MG63 (cell line): ENCODE results near the gene E2F1. TPM values are rescaled to one million over a fixed set of nuclear protein-coding genes. Genes with fewer than 3 reads are reported as not detected.
A peak's percentile ranks its signal among the peaks of the same experiment; 100 is the strongest.
"Not testable (repeated sequence)": the region's sequence is repeated elsewhere in the genome, so short reads cannot be mapped to it uniquely, and the experiment has no call there.

ENCODE experiments used
- DNase-seq: peaks from one replicate; pipeline ENCODE4 v3.0.0-alpha.2; 2020
- H3K27me3 ChIP-seq: fragments of 250-450 bp; sonication (Bioruptor Pico); 2 replicates; pipeline ENCODE4 v1.5.1; 2020; ENCODE audit warnings: mild to moderate bottlenecking, moderate library complexity
- H3K36me3 ChIP-seq: fragments of 250-450 bp; sonication (Bioruptor Pico); 2 replicates; pipeline ENCODE4 v1.5.1; 2020; ENCODE audit warnings: mild to moderate bottlenecking, moderate library complexity
- H3K4me3 ChIP-seq: fragments of 250-450 bp; sonication (Bioruptor Pico); 2 replicates; pipeline ENCODE4 v1.5.1; 2020; ENCODE audit warnings: mild to moderate bottlenecking, moderate library complexity
- H3K9me3 ChIP-seq: fragments of 250-450 bp; sonication (Bioruptor Pico); 2 replicates; pipeline ENCODE4 v1.5.1; 2020; ENCODE audit warnings: mild to moderate bottlenecking, moderate library complexity
- total RNA-seq: library from RNA; depleted of rRNA; stranded (reverse); fragments of >200 nt; shearing (Covaris generic); gene quantifications from 2 replicates; pipeline ENCODE4 v1.2.3, GENCODE V29; 2014; ENCODE audit warnings: low replicate concordance

Gene E2F1
- total RNA-seq, 1 experiment from 2014 or later = 52.1 TPM

- DNase-seq = no peak
- H3K9me3 ChIP-seq = no peaks in the 10 kb centered on the region
Measured at GRCh38 chr20:33719277-33719988, 33.2 kb upstream of the E2F1 start.

DNA sequence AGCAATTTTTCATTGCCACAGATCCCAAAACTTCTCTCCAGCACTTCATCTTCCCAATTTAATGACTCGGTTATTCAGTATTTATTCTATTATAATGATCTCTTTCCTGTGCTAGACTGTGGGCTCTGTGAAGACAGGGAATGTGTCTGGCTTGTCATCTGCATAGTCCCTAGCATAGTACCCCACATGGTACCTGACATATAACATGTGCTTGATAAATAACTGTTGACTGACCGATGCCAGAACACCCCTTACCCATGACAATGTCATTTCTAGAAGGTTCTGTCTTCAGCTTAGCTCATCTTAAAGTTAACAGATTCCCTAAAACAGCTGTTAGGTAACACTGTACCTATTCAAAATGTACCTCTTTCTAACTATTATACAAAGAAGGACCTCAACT, 30.3 kb upstream of the E2F1 start:
- no peak overlapping the region for H3K4me3 ChIP-seq
- H3K36me3 ChIP-seq = no peaks in the 10 kb centered on the region
- H3K9me3 ChIP-seq = no peaks in the 10 kb centered on the region

More at GRCh38 chr20:33719277-33719988, 33.2 kb upstream of the E2F1 start:
- H3K27me3 ChIP-seq = no peaks in the 10 kb centered on the region
- no peaks in the 10 kb centered on the region for H3K36me3 ChIP-seq
- peak overlapping the region; percentile 68 for H3K4me3 ChIP-seq

GRCh38 chr20:33713865-33714367, 27.7 kb upstream of the E2F1 start:
- Histone ChIP-seq H3K36me3 (no peaks in the 10 kb centered on the region), H3K4me3 (no peak overlapping the region), H3K27me3 (no peaks in the 10 kb centered on the region), H3K9me3 (no peaks in the 10 kb centered on the region)
- DNase-seq = no peak

More for the DNA sequence above, 30.3 kb upstream of the E2F1 start:
- no peak for DNase-seq
- no peaks in the 10 kb centered on the region for H3K27me3 ChIP-seq

DNA sequence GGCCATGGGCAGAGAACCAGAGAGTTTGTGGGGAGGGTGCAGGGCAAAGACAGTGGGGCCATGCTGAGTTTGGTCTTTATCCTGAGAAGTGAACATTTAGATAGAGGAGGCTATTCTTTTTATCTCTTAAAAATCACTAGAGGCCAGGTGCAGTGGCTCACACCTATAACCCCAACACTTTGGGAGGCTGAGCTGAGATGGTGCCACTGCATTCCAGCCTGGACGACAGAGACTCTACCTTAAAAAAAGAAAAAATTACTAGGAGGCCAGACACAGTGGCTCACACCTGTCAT, 25.2 kb upstream of the E2F1 start:
- Histone ChIP-seq H3K9me3 (no peaks in the 10 kb centered on the region), H3K4me3 (no peak overlapping the region), H3K36me3 (no peaks in the 10 kb centered on the region), H3K27me3 (no peaks in the 10 kb centered on the region)
- no peak for DNase-seq

GRCh38 chr20:33710681-33711445, 24.7 kb upstream of the E2F1 start:
- no peaks in the 10 kb centered on the region for H3K27me3 ChIP-seq
- no peak overlapping the region for H3K4me3 ChIP-seq
- H3K9me3 ChIP-seq = no peaks in the 10 kb centered on the region
- no peak for DNase-seq
- no peaks in the 10 kb centered on the region for H3K36me3 ChIP-seq

DNA sequence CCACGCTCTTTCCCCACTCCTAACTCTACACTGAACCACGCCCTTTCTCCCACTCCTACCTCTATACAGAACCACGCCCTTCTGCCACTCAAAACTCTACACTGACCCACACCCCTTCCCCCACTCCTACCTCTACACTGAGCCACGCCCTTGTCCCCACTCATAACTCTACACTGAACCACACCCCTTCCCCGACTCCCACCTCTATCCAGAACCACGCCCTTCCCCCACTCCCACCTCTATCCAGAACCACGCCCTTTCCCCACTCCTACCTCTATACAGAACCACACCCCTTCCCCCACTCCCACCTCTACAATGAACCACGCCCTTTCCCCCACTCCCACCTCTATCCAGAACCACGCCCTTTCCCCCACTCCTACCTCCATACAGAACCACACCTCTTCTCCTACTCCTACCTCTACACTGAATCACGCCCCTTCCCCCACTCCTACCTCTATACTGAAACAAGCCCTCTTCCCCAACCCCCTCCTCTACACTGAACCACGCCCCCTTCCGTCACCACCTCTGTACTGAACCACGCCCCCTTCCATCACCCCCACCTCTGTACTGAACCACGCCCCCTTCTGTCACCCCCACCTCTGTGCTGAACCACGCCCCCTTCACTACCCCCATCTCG, 23.8 kb upstream of the E2F1 start:
- H3K36me3 ChIP-seq = no peaks in the 10 kb centered on the region
- no peaks in the 10 kb centered on the region for H3K27me3 ChIP-seq
- no peaks in the 10 kb centered on the region for H3K9me3 ChIP-seq
- H3K4me3 ChIP-seq = no peak overlapping the region
- no peak for DNase-seq

DNA sequence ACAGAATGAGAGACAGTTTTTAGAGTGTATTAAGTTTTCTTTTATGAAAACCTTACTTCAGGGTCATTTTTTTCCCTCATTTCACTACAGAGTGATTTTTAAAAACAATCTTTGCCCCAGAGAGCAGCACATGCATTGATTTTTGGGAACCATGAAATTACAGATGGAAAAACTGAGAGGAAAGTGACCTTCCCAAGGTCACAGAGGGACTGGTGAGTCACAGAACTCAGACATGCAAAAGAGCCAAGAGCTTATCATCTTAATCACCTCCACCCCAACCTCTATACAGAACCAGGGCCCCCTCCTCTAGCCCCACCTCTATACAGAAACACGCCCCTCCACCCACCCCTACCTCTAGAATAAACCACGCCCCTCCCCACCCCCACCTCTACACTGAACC, 23.2 kb upstream of the E2F1 start:
- no peak for DNase-seq
- no peaks in the 10 kb centered on the region for H3K27me3 ChIP-seq
- H3K36me3 ChIP-seq = no peaks in the 10 kb centered on the region

DNA sequence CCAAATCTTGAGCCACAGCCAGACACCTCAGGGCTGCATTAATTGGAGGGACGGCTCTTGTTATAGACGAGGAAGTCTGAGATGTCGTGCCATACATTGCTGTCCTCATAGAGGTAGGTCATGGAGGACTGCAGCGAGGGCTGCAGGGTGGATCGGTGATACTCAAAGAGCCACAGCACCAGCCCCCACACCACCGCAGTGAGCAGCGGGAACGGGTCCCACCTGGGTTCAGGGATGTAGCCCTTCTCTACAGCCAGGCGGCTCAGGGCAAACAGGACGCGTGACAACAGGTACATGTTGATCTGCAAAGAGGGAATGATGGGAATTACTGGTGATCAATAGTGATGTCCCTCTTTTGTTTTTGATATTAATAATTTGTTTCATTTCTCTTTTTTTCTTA, 21.5 kb upstream of the E2F1 start:
- no peaks in the 10 kb centered on the region for H3K9me3 ChIP-seq
- DNase-seq = no peak
- H3K27me3 ChIP-seq = no peaks in the 10 kb centered on the region
- H3K36me3 ChIP-seq = no peaks in the 10 kb centered on the region
- H3K4me3 ChIP-seq = no peak overlapping the region

More for the DNA sequence above, 23.2 kb upstream of the E2F1 start:
- Histone ChIP-seq H3K4me3 (no peak overlapping the region), H3K9me3 (no peaks in the 10 kb centered on the region)

GRCh38 chr20:33704197-33704924, 18.2 kb upstream of the E2F1 start:
- H3K36me3 ChIP-seq = no peaks in the 10 kb centered on the region
- no peaks in the 10 kb centered on the region for H3K9me3 ChIP-seq
- H3K4me3 ChIP-seq = no peak overlapping the region
- H3K27me3 ChIP-seq = no peaks in the 10 kb centered on the region
- DNase-seq = no peak

GRCh38 chr20:33703498-33704137, 17.4 kb upstream of the E2F1 start:
- H3K9me3 ChIP-seq = no peaks in the 10 kb centered on the region
- H3K27me3 ChIP-seq = no peaks in the 10 kb centered on the region
- no peak for DNase-seq
- H3K4me3 ChIP-seq = no peak overlapping the region
- no peaks in the 10 kb centered on the region for H3K36me3 ChIP-seq

- Histone ChIP-seq H3K27me3 (no peaks in the 10 kb centered on the region), H3K4me3 (no peak overlapping the region), H3K9me3 (no peaks in the 10 kb centered on the region), H3K36me3 (no peaks in the 10 kb centered on the region)
- DNase-seq = no peak
Measured at GRCh38 chr20:33702861-33703260, 16.7 kb upstream of the E2F1 start.

- DNase-seq = no peak
- Histone ChIP-seq H3K27me3 (no peaks in the 10 kb centered on the region), H3K9me3 (no peaks in the 10 kb centered on the region), H3K4me3 (no peak overlapping the region), H3K36me3 (no peaks in the 10 kb centered on the region)
Measured at GRCh38 chr20:33701629-33702450, 15.7 kb upstream of the E2F1 start.

GRCh38 chr20:33700696-33701441, 14.7 kb upstream of the E2F1 start:
- not testable (repeated sequence) for H3K36me3 ChIP-seq, DNase-seq, H3K4me3 ChIP-seq

DNA sequence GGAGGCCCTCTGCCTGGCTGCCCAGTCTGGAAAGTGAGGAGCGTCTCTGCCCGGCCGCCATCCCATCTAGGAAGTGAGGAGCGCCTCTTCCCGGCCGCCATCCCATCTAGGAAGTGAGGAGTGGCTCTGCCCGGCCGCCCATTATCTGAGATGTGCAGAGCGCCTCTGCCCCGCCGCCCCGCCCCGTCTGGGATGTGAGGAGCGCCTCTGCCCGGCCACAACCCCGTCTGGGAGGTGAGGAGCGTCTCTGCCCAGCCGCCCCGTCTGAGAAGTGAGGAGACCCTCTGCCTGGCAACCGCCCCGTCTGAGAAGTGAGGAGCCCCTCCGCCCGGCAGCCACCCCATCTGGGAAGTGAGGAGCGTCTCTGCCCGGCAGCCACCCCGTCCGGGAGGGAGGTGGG, 12.8 kb upstream of the E2F1 start:
- DNase-seq, H3K4me3 ChIP-seq, H3K36me3 ChIP-seq, H3K9me3 ChIP-seq, H3K27me3 ChIP-seq: not testable (repeated sequence)

More at GRCh38 chr20:33700696-33701441, 14.7 kb upstream of the E2F1 start:
- not testable (repeated sequence) for H3K27me3 ChIP-seq, H3K9me3 ChIP-seq

DNA sequence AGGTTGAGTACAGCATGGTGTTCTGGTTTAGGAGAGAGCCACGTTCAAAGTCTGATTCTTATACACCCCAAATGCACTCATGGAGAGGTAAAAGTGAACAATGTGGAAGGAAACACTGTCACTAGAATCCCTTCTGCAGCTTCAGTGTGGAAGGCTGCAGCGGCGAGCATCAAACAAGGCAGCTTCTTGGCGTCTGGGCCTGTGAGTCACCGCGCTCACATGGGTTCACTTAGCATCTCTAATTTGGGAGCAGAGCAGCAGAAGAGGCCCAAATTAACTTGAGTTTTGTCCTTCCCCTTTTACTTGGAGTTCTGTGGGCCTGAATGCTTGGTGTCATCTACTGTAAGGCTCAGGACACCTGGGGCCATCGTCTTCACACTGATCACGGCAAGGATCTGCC, 10.9 kb upstream of the E2F1 start:
- Histone ChIP-seq H3K4me3 (no peak overlapping the region), H3K9me3 (no peaks in the 10 kb centered on the region), H3K27me3 (no peaks in the 10 kb centered on the region), H3K36me3 (no peaks in the 10 kb centered on the region)
- peak; percentile 74 for DNase-seq
